Activated B cell treated with CpG ODN at 0.5 μM for 24 hours (primary cell): ENCODE data around the gene CDK14. TPM values are rescaled to one million over a fixed set of nuclear protein-coding genes. Genes with fewer than 3 reads are reported as not detected.

Experiments used
- ATAC-seq: fragments of 200-7000 bp; cut with Tn5 transposase; one replicate; pipeline ENCODE4 v1.10.0; 2021; ENCODE audit warnings: low read depth, mild to moderate bottlenecking, moderate library complexity
- CTCF ChIA-PET: fragments of 350-600 bp; sonication (Branson Sonifier 250); formaldehyde crosslinking; loops from one replicate; lab custom pipeline; 2021; ENCODE audit warnings: antibody characterized with exemption; lab: Charles Lee
- POLR2A ChIA-PET: fragments of 350-600 bp; sonication (Branson Sonifier 250); formaldehyde crosslinking; loops from one replicate; lab custom pipeline; 2021; ENCODE audit warnings: antibody characterized with exemption; lab: Charles Lee
- DNase-seq: peaks from one replicate; pipeline ENCODE4 v3.0.0; 2022
- H3K27ac Mint-ChIP-seq: one replicate; pipeline ENCODE4 v1.8.0; 2020; ENCODE audit warnings: mixed read lengths
- H3K27me3 Mint-ChIP-seq: one replicate; pipeline ENCODE4 v1.8.0; 2021; ENCODE audit warnings: mixed read lengths
- H3K36me3 Mint-ChIP-seq: one replicate; pipeline ENCODE4 v1.8.0; 2021; ENCODE audit warnings: low read depth, mixed read lengths
- H3K4me1 Mint-ChIP-seq: one replicate; pipeline ENCODE4 v1.8.0; 2021; ENCODE audit warnings: mixed read lengths
- H3K4me3 Mint-ChIP-seq: one replicate; pipeline ENCODE4 v1.8.0; 2020; ENCODE audit warnings: mild to moderate bottlenecking, mixed read lengths
- H3K9me3 Mint-ChIP-seq: one replicate; pipeline ENCODE4 v1.8.0; 2020; ENCODE audit warnings: mixed read lengths
- CTCF ChIP-seq: fragments of 200-600 bp; IDR thresholded peaks from one replicate; pipeline ENCODE4 v1.8.0; 2022; ENCODE audit warnings: antibody characterized with exemption, mild to moderate bottlenecking
- intact Hi-C: fragments of 100-400 bp; cut with micrococcal nuclease; formaldehyde crosslinking; loops from one replicate; pipeline ENCODE4 v1.15.1; 2024
- total RNA-seq: library from RNA; stranded (reverse); gene quantifications from 2 replicates; pipeline ENCODE4 v1.2.3, GENCODE V29; 2022

The CDK14 gene
- total RNA-seq, 1 donor from 2014 or later: 140 TPM

GRCh38 chr7:90720984-90721760 lies 125.1 kb downstream of the CDK14 start:
- Mint-ChIP-seq H3K27me3 (no peaks in the 10 kb centered on the region), H3K4me1 (peaks cover 88% of the 10 kb centered on the region), H3K36me3 (peaks cover 34% of the 10 kb centered on the region), H3K27ac (peak overlapping the region; percentile 70), H3K4me3 (no peak overlapping the region), H3K9me3 (peaks cover 1% of the 10 kb centered on the region)
- CTCF ChIA-PET: interaction anchor here (0.7 to 1.8 kb wide), 2 partner anchors 12 to 20 kb away, joined by 3 to 4 read pairs; no protein-coding TSS in a partner anchor
- TF ChIP-seq CTCF: no peak
- POLR2A ChIA-PET: interaction anchor here (1.2 to 3.9 kb wide), 2 partner anchors 12 to 15 kb away, joined by 3 to 15 read pairs; no protein-coding TSS in a partner anchor
- DNase-seq (no peak), ATAC-seq (peak; percentile 43)
- intact Hi-C loops: no loop called here

GRCh38 chr7:90721869-90722431 lies 125.8 kb downstream of the CDK14 start:
- intact Hi-C loops: loop anchor here (2.0 kb wide), 1 partner anchor 15 kb away; no protein-coding TSS in a partner anchor
- H3K4me1 Mint-ChIP-seq: peaks cover 88% of the 10 kb centered on the region
- CTCF ChIA-PET: interaction anchor here (1.6 to 2.7 kb wide), 3 partner anchors 12 to 13 kb away, joined by 4 to 6 read pairs (median 4); no protein-coding TSS in a partner anchor
- no peak overlapping the region for H3K4me3 Mint-ChIP-seq
- peak overlapping the region; percentile 41 for H3K27ac Mint-ChIP-seq
- no peak for DNase-seq
- TF ChIP-seq CTCF: no peak
- H3K9me3 Mint-ChIP-seq: peaks cover 1% of the 10 kb centered on the region
- H3K36me3 Mint-ChIP-seq: peaks cover 32% of the 10 kb centered on the region
- no peaks in the 10 kb centered on the region for H3K27me3 Mint-ChIP-seq
- ATAC-seq: no peak
- POLR2A ChIA-PET: interaction anchor here (1.2 to 3.9 kb wide), 2 partner anchors 12 to 15 kb away, joined by 3 to 15 read pairs; no protein-coding TSS in a partner anchor

- ATAC-seq: no peak
- CTCF ChIA-PET: interaction anchor here (1.6 to 2.7 kb wide), 2 partner anchors 13 to 15 kb away, joined by 4 to 6 read pairs; no protein-coding TSS in a partner anchor
- DNase-seq: no peak
- TF ChIP-seq CTCF: no peak
- Mint-ChIP-seq H3K4me1 (peaks cover 89% of the 10 kb centered on the region), H3K9me3 (peaks cover 1% of the 10 kb centered on the region), H3K27ac (peak overlapping the region; percentile 85), H3K4me3 (no peak overlapping the region), H3K27me3 (no peaks in the 10 kb centered on the region), H3K36me3 (peaks cover 38% of the 10 kb centered on the region)
- intact Hi-C loops: loop anchor here (2.0 kb wide), 1 partner anchor 14 kb away; no protein-coding TSS in a partner anchor
- POLR2A ChIA-PET: interaction anchor here (3.9 kb wide), 1 partner anchor 14 kb away, joined by 15 read pairs; no protein-coding TSS in a partner anchor
Observed at GRCh38 chr7:90723233-90723632, 127.1 kb downstream of the CDK14 start.

GRCh38 chr7:90723866-90724265 lies 127.7 kb downstream of the CDK14 start:
- ATAC-seq (peak; percentile 26), DNase-seq (no peak)
- H3K4me3 Mint-ChIP-seq: peak overlapping the region; percentile 61
- intact Hi-C loops: loop anchor here (2.0 kb wide), 1 partner anchor 13 kb away; no protein-coding TSS in a partner anchor
- H3K27ac Mint-ChIP-seq: peak overlapping the region; percentile 85
- H3K27me3 Mint-ChIP-seq: no peaks in the 10 kb centered on the region
- ChIA-PET POLR2A (interaction anchor here (0.6 kb wide), 1 partner anchor 523 kb away, joined by 3 read pairs; no protein-coding TSS in a partner anchor), CTCF (interaction anchor here (0.6 to 2.7 kb wide), 3 partner anchors 15 to 469 kb away, joined by 3 to 6 read pairs (median 3); no protein-coding TSS in a partner anchor)
- TF ChIP-seq CTCF: no peak
- peaks cover 89% of the 10 kb centered on the region for H3K4me1 Mint-ChIP-seq
- H3K36me3 Mint-ChIP-seq: peaks cover 37% of the 10 kb centered on the region
- H3K9me3 Mint-ChIP-seq: peaks cover 1% of the 10 kb centered on the region
